GM23338 (cell line): Measurements from ENCODE around the gene MME. TPM values are rescaled to one million over a fixed set of nuclear protein-coding genes. Genes with fewer than 3 reads are reported as not detected.

ENCODE experiments used
- ATAC-seq: fragments of 200-7000 bp; cut with Tn5 transposase; 3 replicates; pipeline ENCODE4 v1.9.1; 2020
- DNase-seq: peaks from one replicate; pipeline ENCODE4 v3.0.0-alpha.2; 2015; ENCODE audit warnings: low spot score
- H2AFZ ChIP-seq: fragments of 200-600 bp; sonication (generic); 2 replicates; pipeline ENCODE4 v1.8.0; 2016; ENCODE audit warnings: antibody characterized with exemption, mild to moderate bottlenecking, moderate library complexity
- H3F3A ChIP-seq: fragments of 200-600 bp; sonication (generic); replicated peaks from 2 replicates; pipeline ENCODE4 v1.8.0; 2017; ENCODE audit warnings: antibody characterized with exemption, mixed run types, low read depth
- H3K27ac ChIP-seq: fragments of 200-600 bp; sonication (generic); 2 replicates; pipeline ENCODE4 v1.6.1; 2016; ENCODE audit warnings: low read depth
- H3K27me3 ChIP-seq: fragments of 200-600 bp; sonication (generic); 2 replicates; pipeline ENCODE4 v1.8.0; 2016; ENCODE audit warnings: mild to moderate bottlenecking, mixed run types, moderate library complexity; ENCODE audit not compliant: insufficient read depth
- H3K36me3 ChIP-seq: fragments of 200-600 bp; sonication (generic); 2 replicates; pipeline ENCODE4 v1.8.0; 2016; ENCODE audit warnings: mild to moderate bottlenecking; ENCODE audit not compliant: insufficient read depth
- H3K4me1 ChIP-seq: fragments of 200-600 bp; sonication (generic); 2 replicates; pipeline ENCODE4 v1.8.0; 2016; ENCODE audit warnings: mild to moderate bottlenecking, moderate library complexity; ENCODE audit not compliant: insufficient read depth
- H3K4me2 ChIP-seq: fragments of 200-600 bp; sonication (generic); 2 replicates; pipeline ENCODE4 v1.7.1; 2017; ENCODE audit warnings: mixed run types
- H3K4me3 ChIP-seq: fragments of 200-600 bp; sonication (generic); 2 replicates; pipeline ENCODE4 v1.6.1; 2016; ENCODE audit warnings: mixed run types
- H3K79me2 ChIP-seq: fragments of 200-600 bp; sonication (generic); replicated peaks from 2 replicates; pipeline ENCODE4 v1.8.0; 2017; ENCODE audit warnings: mild to moderate bottlenecking; ENCODE audit not compliant: insufficient read depth
- H3K9me2 ChIP-seq: fragments of 200-600 bp; sonication (generic); 2 replicates; pipeline ENCODE4 v1.8.0; 2017; ENCODE audit not compliant: insufficient read depth
- H4K20me1 ChIP-seq: fragments of 200-600 bp; sonication (generic); replicated peaks from 2 replicates; pipeline ENCODE4 v1.8.0; 2017; ENCODE audit warnings: mild to moderate bottlenecking; ENCODE audit not compliant: insufficient read depth
- H3K27ac Mint-ChIP-seq: 2 replicates; pipeline ENCODE4 v1.8.0; 2020; ENCODE audit warnings: inconsistent platforms, mild to moderate bottlenecking, moderate library complexity, mixed read lengths
- H3K27me3 Mint-ChIP-seq: 3 replicates; pipeline ENCODE4 v1.8.0; 2022; ENCODE audit warnings: low read depth, mild to moderate bottlenecking, moderate library complexity, mixed read lengths, inconsistent platforms; ENCODE audit not compliant: insufficient read depth, poor library complexity
- H3K36me3 Mint-ChIP-seq: 3 replicates; pipeline ENCODE4 v1.8.0; 2021; ENCODE audit warnings: low read depth, mild to moderate bottlenecking, inconsistent platforms, moderate library complexity, mixed read lengths
- H3K4me1 Mint-ChIP-seq: 3 replicates; pipeline ENCODE4 v1.8.0; 2020; ENCODE audit warnings: mild to moderate bottlenecking, inconsistent platforms, mixed read lengths
- H3K4me3 Mint-ChIP-seq: 3 replicates; pipeline ENCODE4 v1.8.0; 2021; ENCODE audit warnings: moderate library complexity, mild to moderate bottlenecking, inconsistent platforms, mixed read lengths
- H3K9me3 Mint-ChIP-seq: 3 replicates; pipeline ENCODE4 v1.8.0; 2020; ENCODE audit warnings: moderate library complexity, mild to moderate bottlenecking, inconsistent platforms, mixed read lengths
- CREB1 ChIP-seq: fragments of 250-450 bp; sonication (Bioruptor Pico); IDR thresholded peaks from 2 replicates; pipeline ENCODE4 v1.5.0; 2020; ENCODE audit warnings: low read depth, mild to moderate bottlenecking, moderate library complexity
- CTCF ChIP-seq, 2 experiments: fragments of 200-600 bp in 1 of 2; sonication (generic) in 1 of 2; conservative IDR thresholded peaks; 2 replicates each; pipeline versions ENCODE4 v1.5.1 to v1.6.1; 2016 to 2017; ENCODE audit warnings: antibody characterized with exemption in 2 of 2, low read depth in 2 of 2, mild to moderate bottlenecking in 2 of 2, moderate library complexity in 1 of 2
- EZH2 ChIP-seq: fragments of 200-600 bp; sonication (generic); IDR thresholded peaks from one replicate; pipeline ENCODE4 v1.8.0; 2017; ENCODE audit warnings: antibody characterized with exemption, mild to moderate bottlenecking, low read depth; ENCODE audit not compliant: unreplicated experiment
- JUNB ChIP-seq: IDR thresholded peaks from one replicate; pipeline ENCODE4 v1.6.1; 2016; ENCODE audit warnings: antibody characterized with exemption; ENCODE audit not compliant: unreplicated experiment
- ZNF114 ChIP-seq: fragments of 250-450 bp; sonication (Bioruptor Pico); IDR thresholded peaks from 2 replicates; pipeline ENCODE4 v1.5.0; 2020; ENCODE audit warnings: mild to moderate bottlenecking, moderate library complexity
- ZNF462 ChIP-seq: fragments of 250-450 bp; sonication (Bioruptor Pico); IDR thresholded peaks from 2 replicates; pipeline ENCODE4 v1.5.0; 2020; ENCODE audit warnings: mild to moderate bottlenecking, moderate library complexity
- polyA plus RNA-seq: library from polyadenylated mRNA; unstranded; fragments of >200 nt; fragmentation: Nextera tagmentation; extraction: Ambion mirVana; gene quantifications from 2 replicates; pipeline ENCODE4 v1.2.1, GENCODE V29; 2016
- total RNA-seq: library from RNA; depleted of rRNA; stranded (reverse); fragments of >200 nt; shearing (Covaris generic); gene quantifications from 2 replicates; pipeline ENCODE4 v1.2.3, GENCODE V29; 2014

Gene MME
- total and polyA plus RNA-seq, 2 experiments from 2014 or later, result 15.2 to 76.7 TPM

GRCh38 chr3:155084567-155084966 lies 4.4 kb downstream of the MME start:
- Mint-ChIP-seq H3K4me3 (no peak overlapping the region), H3K27ac (no peak overlapping the region), H3K27me3 (peaks cover under 1% of the 10 kb centered on the region), H3K36me3 (peaks cover 6% of the 10 kb centered on the region; the same call in 2 of the 3 replicates), H3K4me1 (peaks cover 19% of the 10 kb centered on the region; the same call in 2 of the 3 replicates), H3K9me3 (no peaks in the 10 kb centered on the region)
- no peak for TF ChIP-seq JUNB
- no peak for TF ChIP-seq ZNF462 (CRISPR knock-in tag)
- TF ChIP-seq CTCF (conservative IDR thresholded peaks at IDR 0.05; ENCODE audit: low read depth in 2 of 2), result no peak
- TF ChIP-seq CREB1 (CRISPR knock-in tag), result no peak
- no peak for TF ChIP-seq EZH2
- no peak for TF ChIP-seq ZNF114 (CRISPR knock-in tag)
- ATAC-seq, result no peak
- DNase-seq, result no peak
- no peaks in the 10 kb centered on the region for H3F3A ChIP-seq
- H3K9me2 ChIP-seq, result no peaks in the 10 kb centered on the region
- peaks cover 17% of the 10 kb centered on the region for H3K4me1 ChIP-seq
- H3K27ac ChIP-seq, result no peak overlapping the region
- H3K36me3 ChIP-seq, result 0 out of 2 replicates have a peak, but pooled peaks cover 4% of the 10 kb centered on the region
- H3K27me3 ChIP-seq, result no peaks in the 10 kb centered on the region
- H3K4me2 ChIP-seq, result no peak overlapping the region
- H2AFZ ChIP-seq, result no peak overlapping the region
- no peak overlapping the region for H3K4me3 ChIP-seq
- peaks cover 30% of the 10 kb centered on the region for H3K79me2 ChIP-seq
- H4K20me1 ChIP-seq, result no peaks in the 10 kb centered on the region
